ENCODE results near the gene CLN6. TPM values are rescaled to one million over a fixed set of nuclear protein-coding genes. Genes with fewer than 3 reads are reported as not detected.
"Not testable (repeated sequence)": the region's sequence is repeated elsewhere in the genome, so short reads cannot be mapped to it uniquely, and the experiment has no call there.

CLN6 gene
- total RNA-seq, 1 donor from 2014 or later, result 26.1 TPM

- Mint-ChIP-seq H3K4me1 (ENCODE audit: low read depth, unreplicated experiment) (peaks cover 4% of the 10 kb centered on the region), H3K27ac (ENCODE audit: unreplicated experiment) (no peak within 1 kb of the TSS), H3K36me3 (ENCODE audit: unreplicated experiment) (no peaks in the 10 kb centered on the region), H3K4me3 (ENCODE audit: unreplicated experiment) (no peak within 1 kb of the TSS), H3K27me3 (ENCODE audit: unreplicated experiment) (peaks cover 4% of the 10 kb centered on the region), H3K9me3 (ENCODE audit: unreplicated experiment) (peaks cover 2% of the 10 kb centered on the region)
- no peak for DNase-seq
- TF ChIP-seq CTCF (IDR thresholded peaks at IDR 0.05; ENCODE audit: partially characterized antibody, unreplicated experiment), result no peak
Measured at GRCh38 chr15:68204776-68205557, 24.6 kb downstream of the CLN6 start, which contains the start of gene CALML4. Gene CALML4, minus strand, starts transcription at chr15:68205332. Its CDS starts 85 bp downstream, at chr15:68205247.

GRCh38 chr15:68204361-68204760, 25.2 kb downstream of the CLN6 start:
- peaks cover 2% of the 10 kb centered on the region for H3K9me3 Mint-ChIP-seq (ENCODE audit: unreplicated experiment)
- no peak for TF ChIP-seq CTCF (IDR thresholded peaks at IDR 0.05; ENCODE audit: partially characterized antibody, unreplicated experiment)
- H3K27me3 Mint-ChIP-seq (ENCODE audit: unreplicated experiment), result peaks cover 5% of the 10 kb centered on the region
- no peak for DNase-seq
- H3K36me3 Mint-ChIP-seq (ENCODE audit: unreplicated experiment), result no peaks in the 10 kb centered on the region
- H3K4me1 Mint-ChIP-seq (ENCODE audit: low read depth, unreplicated experiment), result peaks cover 5% of the 10 kb centered on the region
- H3K27ac Mint-ChIP-seq (ENCODE audit: unreplicated experiment), result no peak overlapping the region
- no peak overlapping the region for H3K4me3 Mint-ChIP-seq (ENCODE audit: unreplicated experiment)

GRCh38 chr15:68203956-68204355, 25.6 kb downstream of the CLN6 start:
- DNase-seq, result no peak

GRCh38 chr15:68203486-68203885, 26.0 kb downstream of the CLN6 start:
- Mint-ChIP-seq H3K9me3 (ENCODE audit: unreplicated experiment) (peaks cover 2% of the 10 kb centered on the region), H3K27ac (ENCODE audit: unreplicated experiment) (no peak overlapping the region), H3K27me3 (ENCODE audit: unreplicated experiment) (peaks cover 6% of the 10 kb centered on the region), H3K4me1 (ENCODE audit: low read depth, unreplicated experiment) (peaks cover 6% of the 10 kb centered on the region), H3K4me3 (ENCODE audit: unreplicated experiment) (no peak overlapping the region), H3K36me3 (ENCODE audit: unreplicated experiment) (no peaks in the 10 kb centered on the region)
- TF ChIP-seq CTCF (IDR thresholded peaks at IDR 0.05; ENCODE audit: partially characterized antibody, unreplicated experiment), result no peak
- no peak for DNase-seq

More at GRCh38 chr15:68203956-68204355, 25.6 kb downstream of the CLN6 start:
- Mint-ChIP-seq H3K27me3 (ENCODE audit: unreplicated experiment) (peaks cover 6% of the 10 kb centered on the region), H3K9me3 (ENCODE audit: unreplicated experiment) (peaks cover 2% of the 10 kb centered on the region), H3K36me3 (ENCODE audit: unreplicated experiment) (no peaks in the 10 kb centered on the region), H3K4me1 (ENCODE audit: low read depth, unreplicated experiment) (peaks cover 6% of the 10 kb centered on the region), H3K27ac (ENCODE audit: unreplicated experiment) (no peak overlapping the region), H3K4me3 (ENCODE audit: unreplicated experiment) (no peak overlapping the region)
- TF ChIP-seq CTCF (IDR thresholded peaks at IDR 0.05; ENCODE audit: partially characterized antibody, unreplicated experiment), result no peak

- H3K9me3 Mint-ChIP-seq (ENCODE audit: unreplicated experiment); H3K4me3 Mint-ChIP-seq (ENCODE audit: unreplicated experiment); H3K27me3 Mint-ChIP-seq (ENCODE audit: unreplicated experiment); H3K27ac Mint-ChIP-seq (ENCODE audit: unreplicated experiment); H3K36me3 Mint-ChIP-seq (ENCODE audit: unreplicated experiment); DNase-seq; H3K4me1 Mint-ChIP-seq (ENCODE audit: low read depth, unreplicated experiment): not testable (repeated sequence)
Measured at GRCh38 chr15:68202994-68203393, 26.5 kb downstream of the CLN6 start.
